PC-3 (cell line): ENCODE results near the gene RAB6B. TPM values are rescaled to one million over a fixed set of nuclear protein-coding genes. Genes with fewer than 3 reads are reported as not detected.

Experiments
- ATAC-seq: fragments of 200-7000 bp; cut with Tn5 transposase; 2 replicates; pipeline ENCODE4 v1.9.1; 2020; ENCODE audit warnings: mild to moderate bottlenecking, moderate library complexity
- BruUV-seq: library from RNA; stranded (reverse); fragments of 400-500 nt; replicated peaks from 2 replicates; lab custom pipeline; 2021; lab: Mats Ljungman, UMichigan
- CTCF ChIA-PET: fragments of 300-600 bp; sonication (Branson Sonifier 250); formaldehyde crosslinking; loops from one replicate; lab custom pipeline; 2022; ENCODE audit warnings: antibody characterized with exemption; lab: Charles Lee
- POLR2A ChIA-PET: fragments of 300-600 bp; sonication (Branson Sonifier 250); formaldehyde crosslinking; loops from one replicate; lab custom pipeline; 2022; ENCODE audit warnings: antibody characterized with exemption; ENCODE audit not compliant: unreplicated experiment; lab: Charles Lee
- DNase-seq: peaks from one replicate; pipeline ENCODE4 v3.0.0-alpha.2; 2015
- H2AFZ ChIP-seq: fragments of 300-600 bp; sonication (generic); 2 replicates; pipeline ENCODE4 v1.6.0; 2016; ENCODE audit warnings: antibody characterized with exemption, low read length
- H3F3A ChIP-seq: fragments of 300-600 bp; sonication (generic); one replicate; pipeline ENCODE4 v1.6.0; 2017; ENCODE audit warnings: antibody characterized with exemption, low read length, control low read depth, mild to moderate bottlenecking; ENCODE audit not compliant: unreplicated experiment
- H3K27ac ChIP-seq: fragments of 300-600 bp; sonication (generic); 2 replicates; pipeline ENCODE4 v1.5.1; 2016; ENCODE audit warnings: mild to moderate bottlenecking, low read length
- H3K27me3 ChIP-seq: fragments of 300-600 bp; sonication (generic); 2 replicates; pipeline ENCODE4 v1.6.1; 2016; ENCODE audit warnings: low read length, mixed read lengths
- H3K36me3 ChIP-seq: fragments of 300-600 bp; sonication (generic); 2 replicates; pipeline ENCODE4 v1.6.1; 2016; ENCODE audit warnings: low read depth, mixed run types, low read length, mixed read lengths
- H3K4me1 ChIP-seq: fragments of 300-600 bp; sonication (generic); 2 replicates; pipeline ENCODE4 v1.5.1; 2016; ENCODE audit warnings: low read length; ENCODE audit not compliant: insufficient read depth
- H3K4me2 ChIP-seq: fragments of 300-600 bp; sonication (generic); 2 replicates; pipeline ENCODE4 v1.6.0; 2016; ENCODE audit warnings: low read length
- H3K4me3 ChIP-seq: fragments of 300-600 bp; sonication (generic); 2 replicates; pipeline ENCODE4 v1.5.1; 2016; ENCODE audit warnings: mild to moderate bottlenecking, low read length, mixed read lengths
- H3K79me2 ChIP-seq: fragments of 300-600 bp; sonication (generic); 2 replicates; pipeline ENCODE4 v1.6.1; 2017; ENCODE audit warnings: low read length, mixed read lengths
- H3K9ac ChIP-seq: fragments of 300-600 bp; sonication (generic); 2 replicates; pipeline ENCODE4 v1.6.0; 2016; ENCODE audit warnings: mild to moderate bottlenecking, low read length
- H3K9me2 ChIP-seq: fragments of 300-600 bp; sonication (generic); replicated peaks from 2 replicates; pipeline ENCODE4 v1.6.1; 2016; ENCODE audit warnings: mixed run types, low read length, mixed read lengths
- H3K9me3 ChIP-seq: fragments of 300-600 bp; sonication (generic); 2 replicates; pipeline ENCODE4 v1.6.1; 2016; ENCODE audit warnings: low read length, mixed read lengths
- H4K20me1 ChIP-seq: fragments of 300-600 bp; sonication (generic); 2 replicates; pipeline ENCODE4 v1.6.1; 2016; ENCODE audit warnings: low read length, mixed read lengths
- CTCF ChIP-seq: fragments of 300-600 bp; sonication (generic); conservative IDR thresholded peaks from 2 replicates; pipeline ENCODE4 v1.5.1; 2017; ENCODE audit warnings: antibody characterized with exemption, low read depth, mild to moderate bottlenecking, low read length
- EZH2 ChIP-seq: fragments of 300-600 bp; sonication (generic); IDR thresholded peaks from one replicate; pipeline ENCODE4 v1.6.1; 2017; ENCODE audit warnings: antibody characterized with exemption, mild to moderate bottlenecking, low read length; ENCODE audit not compliant: unreplicated experiment
- EZH2phosphoT487 ChIP-seq: fragments of 300-600 bp; sonication (generic); IDR thresholded peaks from 2 replicates; pipeline ENCODE4 v1.6.1; 2018; ENCODE audit warnings: mild to moderate bottlenecking, antibody characterized with exemption, low read length, borderline replicate concordance
- intact Hi-C: fragments of 100-400 bp; cut with micrococcal nuclease; formaldehyde crosslinking; loops from 2 replicates; pipeline ENCODE4 v1.9.0; 2023
- total RNA-seq: library from RNA; depleted of rRNA; stranded (reverse); fragments of >200 nt; gene quantifications from 2 replicates; pipeline ENCODE4 v1.2.3, GENCODE V29; 2014

Gene RAB6B
- total RNA-seq, 1 experiment from 2014 or later, result 0.22 TPM

- Histone ChIP-seq H3K9me2 (no peaks in the 10 kb centered on the region), H3K9ac (no peak overlapping the region), H2AFZ (no peak overlapping the region), H3K4me1 (no peaks in the 10 kb centered on the region), H3K79me2 (no peaks in the 10 kb centered on the region), H3K36me3 (no peaks in the 10 kb centered on the region), H3K4me3 (no peak overlapping the region), H3K27me3 (no peaks in the 10 kb centered on the region), H4K20me1 (no peaks in the 10 kb centered on the region), H3K27ac (no peak overlapping the region), H3K4me2 (no peak overlapping the region), H3K9me3 (no peaks in the 10 kb centered on the region), H3F3A (no peaks in the 10 kb centered on the region)
- TF ChIP-seq CTCF (no peak), EZH2 (no peak), EZH2phosphoT487 (no peak)
- POLR2A ChIA-PET, result no interaction called here
- no peak for DNase-seq
- CTCF ChIA-PET, result no interaction called here
- intact Hi-C loops, result no loop called here
- ATAC-seq, result no peak
- BruUV-seq, result no TSS peak
Observed at GRCh38 chr3:133871368-133872090, 24.2 kb downstream of the RAB6B start.

DNA sequence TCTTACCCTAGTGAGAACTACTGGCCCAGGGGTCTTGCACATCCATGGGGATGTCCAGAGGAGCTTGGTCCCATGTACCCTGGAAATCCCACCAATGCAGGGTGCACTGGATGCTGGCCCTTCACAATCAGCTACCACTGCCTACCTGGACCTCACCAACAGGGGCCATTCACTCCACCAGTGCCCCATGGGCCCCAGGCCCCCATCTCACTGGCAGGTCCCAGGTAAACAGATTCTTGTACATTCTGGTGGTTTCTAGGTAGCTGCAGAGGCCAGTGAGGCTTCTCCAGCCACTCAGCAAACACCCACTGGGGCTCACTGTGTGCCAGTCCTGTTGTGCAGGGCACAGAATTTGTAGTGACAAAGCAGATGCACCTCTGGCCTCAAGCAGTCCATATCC is 24.9 kb downstream of the RAB6B start:
- Histone ChIP-seq H3K79me2 (no peaks in the 10 kb centered on the region), H3F3A (no peaks in the 10 kb centered on the region), H3K27ac (no peak overlapping the region), H3K9me2 (no peaks in the 10 kb centered on the region), H3K4me2 (no peak overlapping the region), H3K36me3 (no peaks in the 10 kb centered on the region), H2AFZ (no peak overlapping the region), H3K4me3 (no peak overlapping the region), H3K9me3 (no peaks in the 10 kb centered on the region), H4K20me1 (no peaks in the 10 kb centered on the region), H3K27me3 (no peaks in the 10 kb centered on the region), H3K4me1 (no peaks in the 10 kb centered on the region), H3K9ac (no peak overlapping the region)
- TF ChIP-seq EZH2phosphoT487 (no peak), EZH2 (no peak), CTCF (no peak)
- no TSS peak for BruUV-seq
- POLR2A ChIA-PET, result no interaction called here
- CTCF ChIA-PET, result no interaction called here
- ATAC-seq (no peak), DNase-seq (no peak)
- intact Hi-C loops, result no loop called here

DNA sequence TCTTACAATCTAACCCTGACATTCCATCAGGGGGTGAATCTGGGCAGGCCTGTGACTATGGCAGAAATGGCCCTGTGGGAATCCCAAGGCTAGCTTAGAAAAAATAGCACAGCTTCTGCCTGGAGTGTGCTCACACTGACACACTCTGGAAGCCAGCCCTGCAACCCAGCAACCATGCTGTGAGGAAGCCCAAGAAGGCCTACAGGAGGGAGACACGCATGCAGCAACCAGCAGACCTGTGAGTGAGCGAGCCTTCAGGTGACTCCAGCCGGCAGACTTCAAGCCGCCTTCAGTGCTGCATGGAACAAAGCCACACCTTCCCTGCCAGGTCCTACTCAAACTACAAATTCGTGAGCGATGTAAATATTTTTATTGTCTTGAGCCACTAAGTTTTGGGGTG is 26.1 kb downstream of the RAB6B start:
- Histone ChIP-seq H4K20me1 (no peaks in the 10 kb centered on the region), H3K4me2 (no peak overlapping the region), H3K4me1 (no peaks in the 10 kb centered on the region), H2AFZ (no peak overlapping the region), H3K36me3 (no peaks in the 10 kb centered on the region), H3K9ac (no peak overlapping the region), H3K9me2 (no peaks in the 10 kb centered on the region), H3K4me3 (no peak overlapping the region), H3K27ac (no peak overlapping the region), H3K27me3 (no peaks in the 10 kb centered on the region), H3K9me3 (no peaks in the 10 kb centered on the region), H3F3A (no peaks in the 10 kb centered on the region), H3K79me2 (no peaks in the 10 kb centered on the region)
- ATAC-seq (no peak), DNase-seq (no peak)
- ChIA-PET POLR2A (no interaction called here), CTCF (no interaction called here)
- BruUV-seq, result no TSS peak
- TF ChIP-seq EZH2 (no peak), CTCF (no peak), EZH2phosphoT487 (no peak)
- intact Hi-C loops, result no loop called here
